ENCODE data around the gene TRPC5OS.

Gene TRPC5OS

DNA sequence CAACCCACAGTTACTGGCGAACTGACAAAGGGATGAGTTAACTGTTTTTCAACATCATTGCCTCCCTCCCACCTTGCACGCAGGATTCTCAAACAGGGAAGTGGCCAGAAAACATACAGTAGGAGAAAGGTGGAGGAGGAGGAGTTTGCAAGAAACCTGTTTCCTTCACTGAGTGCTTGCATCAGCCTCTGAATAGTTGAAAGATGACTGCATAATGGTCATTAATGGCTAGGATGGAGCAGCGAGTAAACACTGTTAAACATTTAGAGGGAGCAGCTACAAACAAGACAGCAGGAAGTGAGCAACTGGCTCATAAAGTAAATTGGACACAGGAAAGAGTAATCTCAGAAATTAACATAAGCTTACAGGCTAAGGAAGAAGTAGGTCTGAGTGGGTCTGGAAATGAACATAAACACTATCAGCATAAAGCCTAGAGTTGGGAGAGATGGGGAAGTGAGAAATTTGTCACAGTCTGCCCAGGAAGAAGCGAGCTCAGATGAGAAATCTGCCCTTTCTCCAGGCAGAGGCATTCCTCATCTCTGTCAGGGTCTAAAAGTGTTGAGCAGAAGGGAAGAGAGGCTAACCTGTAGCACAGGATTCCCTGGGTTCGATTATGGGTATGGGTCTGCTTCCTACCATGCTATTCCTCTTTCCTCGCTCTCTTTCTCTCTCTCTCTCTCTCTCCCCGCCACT, 38.6 kb downstream of the TRPC5OS start:
- DNase-seq: peak; percentile 52

DNA sequence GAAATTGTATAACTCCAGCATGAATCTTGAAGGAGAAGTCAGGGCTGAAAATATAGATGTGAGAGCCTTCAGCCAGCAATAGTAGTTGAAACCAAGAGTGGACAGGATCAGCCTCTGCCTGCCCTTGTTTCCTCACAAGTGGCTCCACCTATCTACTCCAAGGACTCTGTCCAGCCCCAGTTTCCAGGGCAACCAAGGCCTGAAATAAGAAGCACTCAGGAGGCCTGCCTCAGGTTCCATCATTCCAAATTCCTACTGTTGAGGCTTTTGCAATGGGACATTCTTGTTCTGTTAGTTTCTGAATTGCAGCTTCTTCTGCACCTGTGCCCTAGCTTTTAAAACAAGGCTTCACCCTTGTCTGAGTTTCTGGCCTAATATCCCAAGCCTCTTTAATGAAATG, 41.6 kb downstream of the TRPC5OS start:
- DNase-seq: no peak

GRCh38 chrX:111928456-111928855, 52.5 kb downstream of the TRPC5OS start:
- no peak for DNase-seq
